Activated CD8-positive, alpha-beta memory T cell treated with anti-CD3 and anti-CD28 coated beads, Interleukin-2, amount 10 ng/mL, durations not matched to agents 7 days and 5 days (primary cell): ENCODE measurements around the gene SLC22A23. TPM values are rescaled to one million over a fixed set of nuclear protein-coding genes. Genes with fewer than 3 reads are reported as not detected.

Experiments used
- ATAC-seq: fragments of 150-1000 bp; cut with Tn5 transposase; one replicate; pipeline ENCODE4 v1.10.0; 2021; ENCODE audit warnings: moderate library complexity
- CTCF ChIA-PET: fragments of 350-600 bp; sonication (Branson Sonifier 250); formaldehyde crosslinking; loops from one replicate; lab custom pipeline; 2021; ENCODE audit warnings: antibody characterized with exemption; lab: Charles Lee
- DNase-seq: peaks from one replicate; pipeline ENCODE4 v3.0.0-alpha.2; 2020
- H3K27ac Mint-ChIP-seq: one replicate; pipeline ENCODE4 v1.8.0; 2021; ENCODE audit warnings: mild to moderate bottlenecking, mixed read lengths
- H3K27me3 Mint-ChIP-seq: one replicate; pipeline ENCODE4 v1.8.0; 2021; ENCODE audit warnings: mixed read lengths
- H3K36me3 Mint-ChIP-seq: one replicate; pipeline ENCODE4 v1.8.0; 2021; ENCODE audit warnings: mild to moderate bottlenecking, mixed read lengths
- H3K4me1 Mint-ChIP-seq: one replicate; pipeline ENCODE4 v1.8.0; 2021; ENCODE audit warnings: mixed read lengths
- H3K4me3 Mint-ChIP-seq: one replicate; pipeline ENCODE4 v1.8.0; 2021; ENCODE audit warnings: mild to moderate bottlenecking, moderate library complexity, mixed read lengths
- H3K9me3 Mint-ChIP-seq: one replicate; pipeline ENCODE4 v1.8.0; 2022; ENCODE audit warnings: low read depth, mixed read lengths
- total RNA-seq, 2 experiments: library from RNA; stranded (reverse); gene quantifications; one replicate each; pipeline ENCODE4 v1.2.3, GENCODE V29; 2021

Gene SLC22A23
- total RNA-seq, 2 experiments from 2014 or later, result 0.07 to 0.20 TPM

- Mint-ChIP-seq H3K36me3 (no peaks in the 10 kb centered on the region), H3K4me1 (peaks cover 13% of the 10 kb centered on the region)
- CTCF ChIA-PET, result no interaction called here
Measured at GRCh38 chr6:3339811-3340210, 117.0 kb downstream of the SLC22A23 start.

GRCh38 chr6:3337521-3338350, 119.1 kb downstream of the SLC22A23 start:
- CTCF ChIA-PET, result interaction anchor here (0.6 kb wide), 1 partner anchor 66 kb away, joined by 3 read pairs; no protein-coding TSS in a partner anchor
- H3K4me3 Mint-ChIP-seq, result no peak overlapping the region

More at GRCh38 chr6:3339811-3340210, 117.0 kb downstream of the SLC22A23 start:
- Mint-ChIP-seq H3K9me3 (no peaks in the 10 kb centered on the region), H3K27ac (no peak overlapping the region), H3K4me3 (no peak overlapping the region), H3K27me3 (peaks cover 18% of the 10 kb centered on the region)
- no peak for DNase-seq
- no peak for ATAC-seq

GRCh38 chr6:3336859-3337515, 119.9 kb downstream of the SLC22A23 start:
- H3K4me3 Mint-ChIP-seq, result no peak overlapping the region
- peaks cover 13% of the 10 kb centered on the region for H3K4me1 Mint-ChIP-seq
- H3K27me3 Mint-ChIP-seq, result peaks cover 32% of the 10 kb centered on the region
- no peak overlapping the region for H3K27ac Mint-ChIP-seq
- no peaks in the 10 kb centered on the region for H3K9me3 Mint-ChIP-seq
- no peaks in the 10 kb centered on the region for H3K36me3 Mint-ChIP-seq
- DNase-seq, result no peak
- CTCF ChIA-PET, result interaction anchor here (0.6 kb wide), 1 partner anchor 67 kb away, joined by 3 read pairs; no protein-coding TSS in a partner anchor
- ATAC-seq, result no peak

More at GRCh38 chr6:3337521-3338350, 119.1 kb downstream of the SLC22A23 start:
- no peaks in the 10 kb centered on the region for H3K36me3 Mint-ChIP-seq
- ATAC-seq (no peak), DNase-seq (no peak)
- no peaks in the 10 kb centered on the region for H3K9me3 Mint-ChIP-seq
- peaks cover 26% of the 10 kb centered on the region for H3K27me3 Mint-ChIP-seq
- peaks cover 13% of the 10 kb centered on the region for H3K4me1 Mint-ChIP-seq
- H3K27ac Mint-ChIP-seq, result no peak overlapping the region

GRCh38 chr6:3336066-3336786, 120.6 kb downstream of the SLC22A23 start:
- DNase-seq, result no peak
- H3K27ac Mint-ChIP-seq, result no peak overlapping the region
- H3K36me3 Mint-ChIP-seq, result no peaks in the 10 kb centered on the region
- H3K4me3 Mint-ChIP-seq, result no peak overlapping the region
- H3K9me3 Mint-ChIP-seq, result no peaks in the 10 kb centered on the region
- CTCF ChIA-PET, result interaction anchor here (1.1 kb wide), 1 partner anchor 16 kb away, joined by 3 read pairs; no protein-coding TSS in a partner anchor
- peaks cover 13% of the 10 kb centered on the region for H3K4me1 Mint-ChIP-seq
- H3K27me3 Mint-ChIP-seq, result peaks cover 33% of the 10 kb centered on the region
- no peak for ATAC-seq

- ATAC-seq (no peak), DNase-seq (no peak)
- Mint-ChIP-seq H3K27me3 (peaks cover 37% of the 10 kb centered on the region), H3K4me1 (peaks cover 13% of the 10 kb centered on the region), H3K27ac (no peak overlapping the region), H3K9me3 (no peaks in the 10 kb centered on the region), H3K4me3 (no peak overlapping the region), H3K36me3 (no peaks in the 10 kb centered on the region)
- CTCF ChIA-PET, result interaction anchor here (1.1 kb wide), 1 partner anchor 15 kb away, joined by 3 read pairs; no protein-coding TSS in a partner anchor
Measured at GRCh38 chr6:3335169-3335568, 121.7 kb downstream of the SLC22A23 start.

GRCh38 chr6:3334555-3334954, 122.3 kb downstream of the SLC22A23 start:
- H3K9me3 Mint-ChIP-seq, result no peaks in the 10 kb centered on the region
- no peaks in the 10 kb centered on the region for H3K36me3 Mint-ChIP-seq
- peaks cover 13% of the 10 kb centered on the region for H3K4me1 Mint-ChIP-seq
- H3K27ac Mint-ChIP-seq, result no peak overlapping the region
- DNase-seq (no peak), ATAC-seq (no peak)
- H3K27me3 Mint-ChIP-seq, result peaks cover 37% of the 10 kb centered on the region
- CTCF ChIA-PET, result no interaction called here
- no peak overlapping the region for H3K4me3 Mint-ChIP-seq

- no peak for DNase-seq
- Mint-ChIP-seq H3K4me1 (peaks cover 7% of the 10 kb centered on the region), H3K36me3 (no peaks in the 10 kb centered on the region), H3K9me3 (no peaks in the 10 kb centered on the region), H3K4me3 (no peak overlapping the region), H3K27me3 (peaks cover 37% of the 10 kb centered on the region), H3K27ac (no peak overlapping the region)
- CTCF ChIA-PET, result no interaction called here
- ATAC-seq, result no peak
Measured at GRCh38 chr6:3333263-3333662, 123.6 kb downstream of the SLC22A23 start.

- H3K27ac Mint-ChIP-seq, result no peak overlapping the region
- H3K36me3 Mint-ChIP-seq, result no peaks in the 10 kb centered on the region
- ATAC-seq (no peak), DNase-seq (no peak)
- no peak overlapping the region for H3K4me3 Mint-ChIP-seq
- no peaks in the 10 kb centered on the region for H3K9me3 Mint-ChIP-seq
- H3K27me3 Mint-ChIP-seq, result peaks cover 37% of the 10 kb centered on the region
- CTCF ChIA-PET, result no interaction called here
- no peaks in the 10 kb centered on the region for H3K4me1 Mint-ChIP-seq
Measured at GRCh38 chr6:3331971-3332370, 124.9 kb downstream of the SLC22A23 start.

- DNase-seq (no peak), ATAC-seq (no peak)
- no peaks in the 10 kb centered on the region for H3K36me3 Mint-ChIP-seq
- no peak overlapping the region for H3K4me3 Mint-ChIP-seq
- CTCF ChIA-PET, result no interaction called here
- H3K27ac Mint-ChIP-seq, result no peak overlapping the region
- no peaks in the 10 kb centered on the region for H3K4me1 Mint-ChIP-seq
- no peaks in the 10 kb centered on the region for H3K9me3 Mint-ChIP-seq
- peaks cover 37% of the 10 kb centered on the region for H3K27me3 Mint-ChIP-seq
Measured at GRCh38 chr6:3331494-3331893, 125.4 kb downstream of the SLC22A23 start.

GRCh38 chr6:3330199-3330598, 126.7 kb downstream of the SLC22A23 start:
- ATAC-seq, result no peak
- H3K27me3 Mint-ChIP-seq, result peaks cover 36% of the 10 kb centered on the region
- CTCF ChIA-PET, result no interaction called here

GRCh38 chr6:3329393-3330051, 127.3 kb downstream of the SLC22A23 start:
- Mint-ChIP-seq H3K4me1 (peaks cover 1% of the 10 kb centered on the region), H3K9me3 (no peaks in the 10 kb centered on the region), H3K27me3 (peaks cover 30% of the 10 kb centered on the region), H3K27ac (no peak overlapping the region), H3K36me3 (no peaks in the 10 kb centered on the region), H3K4me3 (no peak overlapping the region)
- ATAC-seq (no peak), DNase-seq (no peak)
- CTCF ChIA-PET, result no interaction called here

More at GRCh38 chr6:3330199-3330598, 126.7 kb downstream of the SLC22A23 start:
- no peak overlapping the region for H3K4me3 Mint-ChIP-seq
- H3K9me3 Mint-ChIP-seq, result no peaks in the 10 kb centered on the region
- H3K36me3 Mint-ChIP-seq, result no peaks in the 10 kb centered on the region
- no peak overlapping the region for H3K27ac Mint-ChIP-seq
- DNase-seq, result no peak
- no peaks in the 10 kb centered on the region for H3K4me1 Mint-ChIP-seq

GRCh38 chr6:3328796-3329195, 128.1 kb downstream of the SLC22A23 start:
- Mint-ChIP-seq H3K27ac (no peak overlapping the region), H3K36me3 (no peaks in the 10 kb centered on the region), H3K4me3 (no peak overlapping the region), H3K27me3 (peaks cover 27% of the 10 kb centered on the region), H3K9me3 (no peaks in the 10 kb centered on the region), H3K4me1 (peaks cover 5% of the 10 kb centered on the region)
- CTCF ChIA-PET, result no interaction called here
- DNase-seq (no peak), ATAC-seq (no peak)

GRCh38 chr6:3328145-3328544, 128.7 kb downstream of the SLC22A23 start:
- CTCF ChIA-PET, result no interaction called here

More at GRCh38 chr6:3328145-3328544, 128.7 kb downstream of the SLC22A23 start:
- DNase-seq (no peak), ATAC-seq (no peak)
- H3K36me3 Mint-ChIP-seq, result no peaks in the 10 kb centered on the region
- no peaks in the 10 kb centered on the region for H3K9me3 Mint-ChIP-seq
- H3K4me3 Mint-ChIP-seq, result no peak overlapping the region
- H3K27me3 Mint-ChIP-seq, result peaks cover 21% of the 10 kb centered on the region
- peaks cover 5% of the 10 kb centered on the region for H3K4me1 Mint-ChIP-seq
- H3K27ac Mint-ChIP-seq, result no peak overlapping the region
